ENCODE data around the gene TAF5L.

DNA sequence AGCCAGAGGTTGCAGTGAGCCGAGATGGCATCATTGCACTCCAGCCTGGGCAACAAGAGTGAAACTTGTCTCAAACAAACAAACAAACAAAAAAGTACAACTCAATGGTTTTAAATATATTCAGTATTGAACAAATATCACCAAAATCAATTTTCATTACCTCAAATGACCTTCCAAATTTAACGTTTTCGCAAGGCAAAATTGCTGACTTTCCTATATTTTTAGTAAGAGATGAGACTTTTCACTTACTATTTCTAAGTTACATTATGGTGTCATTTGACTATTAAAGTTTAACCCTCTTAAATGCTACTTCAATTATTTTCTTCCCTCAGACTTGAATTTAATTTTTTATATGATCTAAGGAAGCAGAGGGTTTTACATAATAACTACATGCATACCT is 44.4 kb downstream of the TAF5L start:
- TF ChIP-seq, protein P1, sequence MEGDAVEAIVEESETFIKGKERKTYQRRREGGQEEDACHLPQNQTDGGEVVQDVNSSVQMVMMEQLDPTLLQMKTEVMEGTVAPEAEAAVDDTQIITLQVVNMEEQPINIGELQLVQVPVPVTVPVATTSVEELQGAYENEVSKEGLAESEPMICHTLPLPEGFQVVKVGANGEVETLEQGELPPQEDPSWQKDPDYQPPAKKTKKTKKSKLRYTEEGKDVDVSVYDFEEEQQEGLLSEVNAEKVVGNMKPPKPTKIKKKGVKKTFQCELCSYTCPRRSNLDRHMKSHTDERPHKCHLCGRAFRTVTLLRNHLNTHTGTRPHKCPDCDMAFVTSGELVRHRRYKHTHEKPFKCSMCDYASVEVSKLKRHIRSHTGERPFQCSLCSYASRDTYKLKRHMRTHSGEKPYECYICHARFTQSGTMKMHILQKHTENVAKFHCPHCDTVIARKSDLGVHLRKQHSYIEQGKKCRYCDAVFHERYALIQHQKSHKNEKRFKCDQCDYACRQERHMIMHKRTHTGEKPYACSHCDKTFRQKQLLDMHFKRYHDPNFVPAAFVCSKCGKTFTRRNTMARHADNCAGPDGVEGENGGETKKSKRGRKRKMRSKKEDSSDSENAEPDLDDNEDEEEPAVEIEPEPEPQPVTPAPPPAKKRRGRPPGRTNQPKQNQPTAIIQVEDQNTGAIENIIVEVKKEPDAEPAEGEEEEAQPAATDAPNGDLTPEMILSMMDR (IDR thresholded peaks at IDR 0.05 in 2 of 3, conservative IDR thresholded peaks at IDR 0.05 in 1 of 3; ENCODE audit: control insufficient read depth in 2 of 3, extremely low read depth in 1 of 3, insufficient read depth in 1 of 3, low read depth in 3 of 3, low read length in 3 of 3) = no peak
- TF ChIP-seq NBN (IDR thresholded peaks at IDR 0.05) = no peak
- TF ChIP-seq RAD21 (IDR thresholded peaks at IDR 0.05; ENCODE audit: insufficient read depth, low read depth, low read length) = no peak
- TF ChIP-seq ZNF24 (IDR thresholded peaks at IDR 0.05) = no peak
- TF ChIP-seq, protein P2, sequence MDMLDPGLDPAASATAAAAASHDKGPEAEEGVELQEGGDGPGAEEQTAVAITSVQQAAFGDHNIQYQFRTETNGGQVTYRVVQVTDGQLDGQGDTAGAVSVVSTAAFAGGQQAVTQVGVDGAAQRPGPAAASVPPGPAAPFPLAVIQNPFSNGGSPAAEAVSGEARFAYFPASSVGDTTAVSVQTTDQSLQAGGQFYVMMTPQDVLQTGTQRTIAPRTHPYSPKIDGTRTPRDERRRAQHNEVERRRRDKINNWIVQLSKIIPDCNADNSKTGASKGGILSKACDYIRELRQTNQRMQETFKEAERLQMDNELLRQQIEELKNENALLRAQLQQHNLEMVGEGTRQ (IDR thresholded peaks at IDR 0.05; ENCODE audit: borderline replicate concordance, low read depth, low read length) = no peak
- no peak for TF ChIP-seq EZH2 (IDR thresholded peaks at IDR 0.05; ENCODE audit: borderline replicate concordance, control insufficient read depth, low read depth, low read length)
- no peak for TF ChIP-seq HCFC1 (IDR thresholded peaks at IDR 0.05; ENCODE audit: low read length)
- TF ChIP-seq SP1 (IDR thresholded peaks at IDR 0.05; ENCODE audit: low read depth, low read length) = no peak

All from GM12878 (cell line).